Measurements from ENCODE around the gene TAS1R1.

DNA sequence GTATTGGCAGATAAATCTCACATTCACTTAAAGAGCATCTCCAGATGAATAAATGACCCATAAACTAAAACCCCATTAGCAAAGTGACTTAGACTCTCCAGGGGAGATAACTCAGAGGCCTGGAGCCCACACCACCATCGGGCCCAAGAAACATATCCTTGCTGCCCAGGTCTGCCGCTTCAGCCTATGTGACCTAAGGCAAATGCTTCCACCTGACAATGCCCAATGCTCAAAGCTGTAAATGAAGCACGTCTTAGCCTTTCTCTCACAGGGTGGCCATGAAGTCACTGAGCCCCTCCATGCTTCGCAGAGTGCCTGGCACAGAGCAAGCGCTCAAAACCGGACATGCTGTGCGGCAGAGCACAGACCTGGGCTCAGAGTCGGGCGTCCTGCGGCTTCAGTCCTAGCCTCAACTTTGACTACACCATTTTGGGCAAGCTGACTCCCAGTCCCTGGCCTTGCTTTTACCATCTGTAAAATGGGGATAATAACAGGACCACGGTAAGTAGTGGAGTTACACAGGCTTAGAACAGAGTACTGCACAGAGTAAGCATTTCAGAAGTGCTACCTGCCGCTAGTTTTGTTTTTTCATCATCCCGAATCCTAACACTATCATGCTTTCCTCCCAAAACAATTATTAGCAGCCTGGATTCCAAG is 24.5 kb upstream of the TAS1R1 start:
- no peak for TF ChIP-seq POLR2A (IDR thresholded peaks at IDR 0.05)
- TF ChIP-seq, protein P1, sequence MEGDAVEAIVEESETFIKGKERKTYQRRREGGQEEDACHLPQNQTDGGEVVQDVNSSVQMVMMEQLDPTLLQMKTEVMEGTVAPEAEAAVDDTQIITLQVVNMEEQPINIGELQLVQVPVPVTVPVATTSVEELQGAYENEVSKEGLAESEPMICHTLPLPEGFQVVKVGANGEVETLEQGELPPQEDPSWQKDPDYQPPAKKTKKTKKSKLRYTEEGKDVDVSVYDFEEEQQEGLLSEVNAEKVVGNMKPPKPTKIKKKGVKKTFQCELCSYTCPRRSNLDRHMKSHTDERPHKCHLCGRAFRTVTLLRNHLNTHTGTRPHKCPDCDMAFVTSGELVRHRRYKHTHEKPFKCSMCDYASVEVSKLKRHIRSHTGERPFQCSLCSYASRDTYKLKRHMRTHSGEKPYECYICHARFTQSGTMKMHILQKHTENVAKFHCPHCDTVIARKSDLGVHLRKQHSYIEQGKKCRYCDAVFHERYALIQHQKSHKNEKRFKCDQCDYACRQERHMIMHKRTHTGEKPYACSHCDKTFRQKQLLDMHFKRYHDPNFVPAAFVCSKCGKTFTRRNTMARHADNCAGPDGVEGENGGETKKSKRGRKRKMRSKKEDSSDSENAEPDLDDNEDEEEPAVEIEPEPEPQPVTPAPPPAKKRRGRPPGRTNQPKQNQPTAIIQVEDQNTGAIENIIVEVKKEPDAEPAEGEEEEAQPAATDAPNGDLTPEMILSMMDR (IDR thresholded peaks at IDR 0.05) = no peak
